Osteoblast (primary cell): ENCODE data around the gene HAUS8. TPM values are rescaled to one million over a fixed set of nuclear protein-coding genes. Genes with fewer than 3 reads are reported as not detected.
"Not testable (repeated sequence)": the region's sequence is repeated elsewhere in the genome, so short reads cannot be mapped to it uniquely, and the experiment has no call there.

Source experiments
- DNase-seq: peaks from one replicate; pipeline ENCODE4 v3.0.0; 2011; ENCODE audit warnings: low spot score, mixed read lengths; ENCODE audit not compliant: insufficient read length; ENCODE audit errors: missing footprints
- H2AFZ ChIP-seq: 2 replicates; pipeline ENCODE4 v1.6.0; 2011; ENCODE audit warnings: mild to moderate bottlenecking, low read length
- H3K27ac ChIP-seq: 2 replicates; pipeline ENCODE4 v1.5.1; 2011; ENCODE audit warnings: mild to moderate bottlenecking, low read depth, low read length, moderate library complexity
- H3K27me3 ChIP-seq: 2 replicates; pipeline ENCODE4 v1.6.0; 2012; ENCODE audit warnings: mild to moderate bottlenecking, control low read depth, inconsistent platforms, low read length, moderate library complexity; ENCODE audit not compliant: insufficient read depth
- H3K36me3 ChIP-seq: 2 replicates; pipeline ENCODE4 v1.5.1; 2011; ENCODE audit warnings: mild to moderate bottlenecking, low read length, control low read depth, moderate library complexity; ENCODE audit not compliant: insufficient read depth
- H3K4me1 ChIP-seq: 2 replicates; pipeline ENCODE4 v1.5.1; 2011; ENCODE audit warnings: mild to moderate bottlenecking, low read length, control low read depth, moderate library complexity; ENCODE audit not compliant: insufficient read depth
- H3K4me2 ChIP-seq: 2 replicates; pipeline ENCODE4 v1.6.0; 2011; ENCODE audit warnings: mild to moderate bottlenecking, low read length; ENCODE audit not compliant: insufficient read depth
- H3K4me3 ChIP-seq: fragments of 200-600 bp; sonication (generic); 3 replicates; pipeline ENCODE4 v1.5.1; 2012; ENCODE audit warnings: mild to moderate bottlenecking, low read length, inconsistent platforms; ENCODE audit not compliant: insufficient read depth
- H3K79me2 ChIP-seq: 2 replicates; pipeline ENCODE4 v1.6.0; 2012; ENCODE audit warnings: mild to moderate bottlenecking, low read length, control low read depth, inconsistent platforms; ENCODE audit not compliant: insufficient read depth
- H3K9me3 ChIP-seq: 2 replicates; pipeline ENCODE4 v1.5.1; 2011; ENCODE audit warnings: low read depth, low read length, control low read depth
- H4K20me1 ChIP-seq: 2 replicates; pipeline ENCODE4 v1.6.0; 2012; ENCODE audit warnings: mild to moderate bottlenecking, low read length, control low read depth; ENCODE audit not compliant: insufficient read depth
- total RNA-seq: library from RNA; depleted of rRNA; stranded (reverse); fragments of >200 nt; gene quantifications from 2 replicates; pipeline ENCODE4 v1.2.3, GENCODE V29; 2012
- TF ChIP-seq, protein P1 (sequence below): IDR thresholded peaks from 2 replicates; pipeline ENCODE4 v1.5.1; 2011; ENCODE audit warnings: mild to moderate bottlenecking, low read depth, low read length, moderate library complexity; ENCODE audit errors: extremely low read depth

Gene HAUS8
- total RNA-seq, 1 donor, result 1.8 TPM

DNA sequence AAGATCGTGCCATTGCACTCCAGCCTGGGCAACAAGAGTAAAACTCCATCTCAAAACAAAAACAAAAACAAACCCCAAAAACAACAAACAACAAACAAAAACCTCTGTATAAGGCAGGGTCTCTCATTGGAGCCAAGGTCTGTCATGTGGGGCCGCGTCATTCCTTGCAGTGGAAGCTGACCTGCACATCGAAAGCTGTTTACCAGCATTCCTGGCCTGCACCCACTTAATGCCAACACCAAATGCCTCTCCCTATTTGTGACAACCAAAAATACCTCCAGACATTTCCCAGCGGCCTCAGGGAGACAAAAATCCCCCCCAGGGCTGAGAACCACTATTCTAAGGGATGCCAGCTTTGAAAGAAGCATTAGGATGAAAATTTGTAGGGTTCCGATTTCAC, 49.9 kb downstream of the HAUS8 start:
- Histone ChIP-seq H3K4me2 (no peak overlapping the region), H3K36me3 (no peaks in the 10 kb centered on the region), H3K79me2 (no peaks in the 10 kb centered on the region), H3K27me3 (peaks cover 38% of the 10 kb centered on the region), H3K4me1 (peaks cover 12% of the 10 kb centered on the region), H3K4me3 (no peak overlapping the region), H4K20me1 (no peaks in the 10 kb centered on the region), H3K27ac (no peak overlapping the region), H3K9me3 (peaks cover 5% of the 10 kb centered on the region), H2AFZ (no peak overlapping the region)
- DNase-seq, result peak; percentile 54
- TF ChIP-seq, protein P1, sequence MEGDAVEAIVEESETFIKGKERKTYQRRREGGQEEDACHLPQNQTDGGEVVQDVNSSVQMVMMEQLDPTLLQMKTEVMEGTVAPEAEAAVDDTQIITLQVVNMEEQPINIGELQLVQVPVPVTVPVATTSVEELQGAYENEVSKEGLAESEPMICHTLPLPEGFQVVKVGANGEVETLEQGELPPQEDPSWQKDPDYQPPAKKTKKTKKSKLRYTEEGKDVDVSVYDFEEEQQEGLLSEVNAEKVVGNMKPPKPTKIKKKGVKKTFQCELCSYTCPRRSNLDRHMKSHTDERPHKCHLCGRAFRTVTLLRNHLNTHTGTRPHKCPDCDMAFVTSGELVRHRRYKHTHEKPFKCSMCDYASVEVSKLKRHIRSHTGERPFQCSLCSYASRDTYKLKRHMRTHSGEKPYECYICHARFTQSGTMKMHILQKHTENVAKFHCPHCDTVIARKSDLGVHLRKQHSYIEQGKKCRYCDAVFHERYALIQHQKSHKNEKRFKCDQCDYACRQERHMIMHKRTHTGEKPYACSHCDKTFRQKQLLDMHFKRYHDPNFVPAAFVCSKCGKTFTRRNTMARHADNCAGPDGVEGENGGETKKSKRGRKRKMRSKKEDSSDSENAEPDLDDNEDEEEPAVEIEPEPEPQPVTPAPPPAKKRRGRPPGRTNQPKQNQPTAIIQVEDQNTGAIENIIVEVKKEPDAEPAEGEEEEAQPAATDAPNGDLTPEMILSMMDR, result no peak

DNA sequence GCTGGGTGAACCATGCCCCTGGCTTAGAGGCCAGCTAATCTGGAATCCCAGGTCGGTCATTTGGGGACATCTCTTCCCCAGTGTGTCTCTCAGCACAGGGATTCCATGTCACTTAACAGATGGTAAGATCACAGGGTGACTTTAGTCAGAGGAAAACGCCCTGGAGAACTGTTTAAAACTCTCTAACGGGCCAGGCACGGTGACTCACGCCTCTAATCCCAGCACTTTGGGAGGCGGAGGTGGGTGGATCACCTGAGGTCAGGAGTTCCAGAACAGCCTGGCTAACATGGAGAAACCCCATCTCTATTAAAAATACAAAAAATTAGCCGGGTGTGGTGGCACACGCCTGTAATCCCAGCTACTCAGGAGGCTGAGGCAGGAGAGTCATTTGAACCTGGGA, 50.3 kb downstream of the HAUS8 start:
- H3K9me3 ChIP-seq, H2AFZ ChIP-seq, H3K4me2 ChIP-seq, H4K20me1 ChIP-seq, H3K79me2 ChIP-seq, H3K4me3 ChIP-seq, H3K27ac ChIP-seq, H3K36me3 ChIP-seq: not testable (repeated sequence)
- peak; percentile 61 for DNase-seq
- Histone ChIP-seq H3K4me1 (peaks cover 12% of the 10 kb centered on the region), H3K27me3 (peaks cover 38% of the 10 kb centered on the region)

DNA sequence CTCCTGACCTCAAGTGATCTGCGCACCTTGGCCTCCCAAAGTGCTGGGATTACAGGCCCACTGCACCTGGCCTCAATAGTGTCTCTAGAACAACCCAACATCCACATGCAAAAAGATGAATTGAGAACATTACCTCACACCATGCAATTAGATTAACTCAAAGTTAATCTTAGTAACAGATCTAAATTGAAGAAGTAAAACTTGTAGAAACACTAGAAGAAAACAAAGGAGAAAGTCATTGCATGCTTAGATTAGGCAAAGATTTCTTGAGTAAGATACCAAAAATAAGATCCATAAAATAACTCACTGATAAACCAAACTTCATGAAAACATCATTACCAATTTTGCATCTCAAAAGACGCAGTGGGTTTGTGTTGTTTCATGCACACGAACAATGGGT, 51.4 kb downstream of the HAUS8 start:
- no peaks in the 10 kb centered on the region for H4K20me1 ChIP-seq
- TF ChIP-seq, protein P1, result no peak
- H3K4me3 ChIP-seq, result no peak overlapping the region
- DNase-seq, result peak; percentile 13
- H2AFZ ChIP-seq, result no peak overlapping the region
- H3K9me3 ChIP-seq, result peaks cover 5% of the 10 kb centered on the region
- peaks cover 38% of the 10 kb centered on the region for H3K27me3 ChIP-seq
- H3K4me1 ChIP-seq, result peaks cover 12% of the 10 kb centered on the region
- no peak overlapping the region for H3K4me2 ChIP-seq
- no peaks in the 10 kb centered on the region for H3K36me3 ChIP-seq
- no peaks in the 10 kb centered on the region for H3K79me2 ChIP-seq
- H3K27ac ChIP-seq, result no peak overlapping the region

DNA sequence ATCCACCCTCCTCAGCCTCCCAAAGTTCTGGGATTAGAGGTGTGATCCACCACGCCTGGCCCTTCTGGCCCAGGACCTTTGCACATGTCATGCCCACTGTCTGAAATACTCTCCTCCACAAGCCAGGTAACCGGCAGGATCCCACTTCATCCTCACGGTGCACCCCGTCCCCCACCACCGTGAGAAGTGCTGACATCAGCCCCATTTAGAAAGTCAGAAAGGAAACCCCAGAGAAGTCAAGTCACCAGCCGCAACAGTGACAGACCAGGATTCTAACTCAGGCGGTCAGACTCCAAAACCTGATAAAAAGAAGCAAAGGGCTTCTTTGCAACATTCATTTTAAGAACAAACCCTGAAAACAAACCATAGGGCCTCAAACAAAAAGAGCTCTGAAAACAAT, 52.5 kb downstream of the HAUS8 start:
- Histone ChIP-seq H4K20me1 (no peaks in the 10 kb centered on the region), H3K27me3 (peaks cover 29% of the 10 kb centered on the region), H3K9me3 (peaks cover 5% of the 10 kb centered on the region), H3K4me2 (no peak overlapping the region), H3K4me1 (peaks cover 12% of the 10 kb centered on the region), H2AFZ (no peak overlapping the region), H3K27ac (no peak overlapping the region), H3K36me3 (no peaks in the 10 kb centered on the region), H3K79me2 (no peaks in the 10 kb centered on the region), H3K4me3 (no peak overlapping the region)
- TF ChIP-seq, protein P1, result no peak
- no peak for DNase-seq
